ENCODE data around the gene IRF3. TPM values are rescaled to one million over a fixed set of nuclear protein-coding genes. Genes with fewer than 3 reads are reported as not detected.

The IRF3 gene
- total RNA-seq, 1 donor from 2014 or later = 46.9 TPM

- DNase-seq (ENCODE audit: extremely low read depth, low read depth, low spot score) = no peak
Measured at GRCh38 chr19:49687566-49688316, 22.1 kb upstream of the IRF3 start.

DNA sequence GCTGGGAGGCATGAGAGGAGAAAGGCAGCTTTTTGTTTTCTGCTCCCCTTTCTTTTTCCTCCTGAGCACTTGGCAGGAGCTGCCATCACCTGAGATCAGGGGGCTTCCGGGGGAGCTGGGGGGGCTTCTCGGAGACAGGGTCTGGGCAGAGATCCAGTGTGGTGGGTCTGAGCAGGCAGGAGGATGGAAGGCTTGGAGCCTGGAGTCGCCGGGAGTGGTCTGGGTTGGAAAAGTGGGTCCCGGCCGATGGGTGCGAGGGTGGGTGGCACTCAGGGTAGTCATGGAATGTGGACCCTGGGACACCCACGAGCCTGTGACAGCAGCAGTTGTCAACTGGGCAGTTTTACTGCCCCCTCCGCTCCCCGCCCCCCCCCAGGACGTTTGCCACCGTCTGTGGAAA is 21.5 kb upstream of the IRF3 start:
- no peak for DNase-seq (ENCODE audit: extremely low read depth, low read depth, low spot score)

DNA sequence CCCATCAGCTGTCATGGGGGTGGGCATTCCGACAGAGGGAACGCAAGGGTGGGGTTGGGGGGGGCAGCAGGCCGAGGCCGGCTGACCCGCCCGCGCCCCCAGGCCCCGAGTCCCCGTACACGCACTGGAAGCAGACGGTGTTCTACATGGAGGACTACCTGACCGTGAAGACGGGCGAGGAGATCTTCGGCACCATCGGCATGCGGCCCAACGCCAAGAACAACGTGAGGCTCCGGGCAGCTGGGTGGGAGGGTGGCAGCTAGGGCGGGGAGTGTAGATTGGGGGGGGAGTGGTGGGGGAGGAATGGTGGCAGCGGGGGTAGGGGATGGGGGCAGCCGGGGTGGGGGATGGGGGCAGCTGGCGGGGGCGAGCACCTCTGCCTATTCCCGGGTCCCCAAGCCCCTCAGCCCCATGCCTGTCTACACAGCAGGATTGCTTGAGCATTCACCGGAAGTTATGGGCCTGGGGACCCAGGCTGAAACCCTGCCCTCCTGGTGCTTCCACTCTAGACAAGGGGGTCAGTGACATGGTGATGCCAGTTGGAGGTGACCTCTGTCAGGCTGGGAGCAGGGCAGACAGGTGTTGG is 20.9 kb upstream of the IRF3 start:
- DNase-seq (ENCODE audit: extremely low read depth, low read depth, low spot score) = no peak

DNA sequence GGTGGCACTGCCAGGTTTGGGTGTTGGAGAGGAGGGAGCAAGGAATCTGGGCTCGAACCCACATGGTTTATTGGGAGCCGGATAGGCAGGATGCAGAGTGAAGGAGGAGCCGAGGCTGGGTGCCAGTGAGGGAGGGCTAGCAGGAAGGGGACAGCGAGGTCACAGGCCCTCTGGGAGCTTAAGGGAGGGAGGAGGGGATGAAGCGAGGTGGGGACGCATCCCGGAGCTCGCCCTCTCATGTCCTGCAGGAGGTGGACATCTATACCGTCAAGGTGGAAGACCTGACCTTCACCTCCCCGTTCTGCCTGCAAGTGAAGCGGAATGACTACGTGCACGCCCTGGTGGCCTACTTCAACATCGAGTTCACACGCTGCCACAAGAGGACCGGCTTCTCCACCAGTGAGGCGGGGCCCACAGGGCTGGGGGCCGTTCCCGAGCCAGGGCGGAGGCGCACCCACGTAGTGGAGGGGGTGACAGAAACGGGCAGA is 20.2 kb upstream of the IRF3 start:
- no peak for DNase-seq (ENCODE audit: extremely low read depth, low read depth, low spot score)

DNA sequence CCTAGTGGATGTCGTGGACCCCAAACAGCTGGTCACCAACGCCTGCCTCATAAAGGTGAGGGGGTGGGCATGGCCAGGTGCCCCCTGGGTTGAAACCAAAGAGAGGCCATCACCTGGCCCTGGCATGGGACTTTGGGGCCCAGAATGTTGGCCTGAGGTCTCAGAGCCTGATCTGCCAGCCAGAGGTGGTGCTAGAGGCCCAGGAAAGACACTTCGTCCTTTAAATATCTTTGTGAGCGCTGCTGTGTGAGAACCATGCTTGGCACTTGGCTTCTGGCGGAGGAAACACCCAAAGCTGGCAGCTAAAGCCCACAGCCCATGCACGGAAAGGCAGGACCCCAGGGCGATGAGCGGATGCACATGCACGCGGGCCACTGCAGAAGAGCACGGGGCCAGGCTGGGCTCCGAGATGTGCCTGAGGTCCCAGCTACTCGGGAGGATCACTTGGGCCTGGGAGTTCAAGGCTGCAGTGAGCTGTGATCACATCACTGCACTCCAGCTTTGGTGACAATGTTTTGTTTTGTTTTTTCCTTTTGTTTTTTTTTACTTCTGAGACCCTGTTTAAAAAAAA is 19.4 kb upstream of the IRF3 start:
- DNase-seq (ENCODE audit: extremely low read depth, low read depth, low spot score) = no peak

DNA sequence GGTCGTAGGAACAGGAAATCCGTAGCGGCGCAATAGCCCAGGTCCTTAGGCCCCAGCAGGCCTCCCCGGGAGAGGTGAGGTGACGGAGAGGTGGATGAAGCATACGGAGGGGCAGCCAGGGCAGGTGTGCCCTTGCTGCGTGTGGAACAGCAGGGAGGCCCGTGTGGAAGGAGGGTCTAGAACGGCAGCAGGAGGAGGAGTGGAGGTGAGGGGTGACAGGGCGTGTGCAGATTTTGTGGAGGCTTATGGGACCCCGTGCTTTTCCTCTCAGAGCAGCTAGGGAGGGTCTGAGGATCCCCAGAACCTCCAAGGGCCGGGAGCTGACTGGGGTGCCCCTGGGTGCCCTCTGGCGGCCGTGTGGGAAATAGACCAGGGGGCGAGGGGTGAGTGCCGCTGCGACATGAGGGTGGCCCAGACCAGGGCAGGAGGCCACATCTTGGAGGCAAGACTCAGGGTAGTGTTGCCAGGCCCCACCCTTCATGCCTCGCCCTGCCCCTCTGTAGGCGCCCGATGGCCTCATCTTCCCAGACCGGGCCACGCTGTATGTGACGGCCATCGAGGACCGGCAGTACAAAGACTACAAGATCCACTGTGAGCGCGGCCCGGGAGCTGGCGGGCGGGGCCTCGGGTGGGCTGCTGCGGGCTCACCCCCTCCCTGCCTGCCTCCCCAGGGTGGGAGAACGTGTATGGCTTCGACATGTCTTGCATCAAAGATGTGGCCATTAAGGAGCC is 18.8 kb upstream of the IRF3 start:
- no peak for DNase-seq (ENCODE audit: extremely low read depth, low read depth, low spot score)

DNA sequence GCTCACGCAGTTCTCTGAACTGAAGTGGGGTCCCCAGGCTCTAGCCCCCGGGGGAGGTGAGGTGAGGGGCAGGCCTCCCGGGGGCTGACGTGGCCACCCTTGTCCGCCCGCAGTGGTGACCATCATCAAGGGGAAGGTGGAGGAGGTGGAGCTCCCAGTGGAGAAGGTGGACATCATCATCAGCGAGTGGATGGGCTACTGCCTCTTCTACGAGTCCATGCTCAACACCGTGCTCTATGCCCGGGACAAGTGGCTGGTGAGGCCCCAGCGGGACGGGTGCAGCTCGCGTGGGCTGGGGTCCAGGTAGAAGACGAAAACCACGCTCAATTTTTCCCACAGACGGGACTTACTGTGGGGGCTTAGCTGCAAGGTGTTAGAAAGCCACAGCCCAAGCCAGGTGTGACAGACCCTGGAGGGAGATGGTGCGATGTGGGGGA is 18.2 kb upstream of the IRF3 start:
- DNase-seq (ENCODE audit: extremely low read depth, low read depth, low spot score) = no peak

- no peak for DNase-seq (ENCODE audit: extremely low read depth, low read depth, low spot score)
Measured at GRCh38 chr19:49682274-49682673, 16.6 kb upstream of the IRF3 start.

DNA sequence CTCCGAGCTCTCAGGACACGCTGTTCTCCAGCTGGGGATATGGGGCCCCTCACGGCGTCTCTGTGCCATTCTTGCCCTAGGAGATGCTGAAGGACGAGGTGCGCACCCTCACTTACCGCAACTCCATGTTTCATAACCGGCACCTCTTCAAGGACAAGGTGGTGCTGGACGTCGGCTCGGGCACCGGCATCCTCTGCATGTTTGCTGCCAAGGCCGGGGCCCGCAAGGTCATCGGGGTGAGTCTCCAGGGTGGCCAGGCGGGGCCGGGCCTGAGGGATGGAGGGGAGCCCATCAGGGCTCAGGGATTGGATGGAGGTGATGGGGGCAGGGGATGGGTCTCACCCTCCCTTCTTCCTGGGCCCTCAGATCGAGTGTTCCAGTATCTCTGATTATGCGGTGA is 16.2 kb upstream of the IRF3 start:
- DNase-seq (ENCODE audit: extremely low read depth, low read depth, low spot score) = no peak

- no peak for DNase-seq (ENCODE audit: extremely low read depth, low read depth, low spot score)
Measured at GRCh38 chr19:49680421-49681351, 15.0 kb upstream of the IRF3 start.

DNA sequence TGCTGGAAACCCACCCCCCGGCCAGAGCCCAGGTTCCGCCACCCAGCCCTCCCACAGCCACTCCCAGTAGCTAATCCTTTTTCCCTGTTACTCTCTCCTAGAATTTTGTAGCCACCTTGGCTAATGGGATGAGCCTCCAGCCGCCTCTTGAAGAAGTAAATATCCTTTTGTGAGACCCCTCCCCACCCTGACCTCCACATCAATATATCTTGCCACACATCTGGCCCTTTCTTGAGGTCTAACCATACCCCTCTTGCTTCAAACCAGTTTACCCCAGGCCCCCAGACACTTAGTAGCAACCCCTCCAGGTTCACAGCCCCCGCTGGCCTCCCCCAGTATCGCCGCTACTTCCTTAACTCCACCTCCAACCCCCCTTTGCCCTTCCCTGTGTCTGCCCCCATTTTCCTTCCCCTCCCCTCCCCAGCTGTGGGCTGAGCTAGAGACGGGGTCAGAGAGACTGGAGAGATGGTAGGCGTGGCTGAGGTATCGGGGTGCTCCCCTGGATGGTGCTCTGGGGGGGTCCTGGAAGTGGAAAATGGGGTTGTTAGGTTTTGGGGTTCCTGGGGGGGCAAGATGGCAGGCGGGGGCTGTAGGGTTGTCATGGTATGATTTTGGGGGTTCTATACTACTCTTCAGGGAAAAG is 14.2 kb upstream of the IRF3 start:
- DNase-seq (ENCODE audit: extremely low read depth, low read depth, low spot score) = no peak

DNA sequence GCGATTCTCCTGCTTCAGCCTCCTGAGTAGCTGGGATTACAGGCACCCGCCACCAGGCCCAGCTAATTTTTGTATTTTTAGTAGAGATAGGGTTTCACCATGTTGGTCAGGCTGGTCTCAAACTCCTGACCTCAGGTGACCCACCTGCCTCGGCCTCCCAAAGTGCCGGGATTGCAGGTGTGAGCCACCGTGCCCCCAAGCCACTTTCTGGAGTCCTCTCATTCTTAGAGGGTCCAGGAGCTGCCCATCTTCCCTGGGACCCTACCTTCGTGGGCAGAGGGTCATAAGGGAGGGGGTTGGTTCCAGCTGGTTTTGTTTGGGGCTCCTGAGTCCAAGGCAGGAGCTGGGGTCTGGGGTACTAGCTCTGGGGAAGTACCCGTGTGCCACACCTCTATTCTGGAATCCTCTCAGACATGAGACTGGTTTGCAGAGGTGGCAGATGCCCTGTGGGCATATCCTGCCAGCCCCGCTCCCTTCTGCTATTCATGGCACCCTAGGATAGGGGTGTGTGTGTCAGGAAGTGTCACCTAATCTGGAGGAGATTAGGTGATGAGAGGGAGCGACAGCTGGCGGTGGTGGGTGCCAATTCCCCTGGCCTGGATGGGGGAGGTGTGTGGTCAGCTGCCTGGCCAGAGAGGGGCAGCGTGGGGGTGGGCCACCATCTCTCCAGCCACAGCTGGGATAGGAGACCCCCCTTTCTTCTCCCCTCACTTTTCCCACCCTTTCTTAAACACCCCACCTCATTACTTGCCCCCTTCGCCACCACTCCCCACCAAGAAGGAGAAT is 13.5 kb upstream of the IRF3 start:
- no peak for DNase-seq (ENCODE audit: extremely low read depth, low read depth, low spot score)

- DNase-seq (ENCODE audit: extremely low read depth, low read depth, low spot score) = no peak
Measured at GRCh38 chr19:49677901-49678674, 12.4 kb upstream of the IRF3 start.

DNA sequence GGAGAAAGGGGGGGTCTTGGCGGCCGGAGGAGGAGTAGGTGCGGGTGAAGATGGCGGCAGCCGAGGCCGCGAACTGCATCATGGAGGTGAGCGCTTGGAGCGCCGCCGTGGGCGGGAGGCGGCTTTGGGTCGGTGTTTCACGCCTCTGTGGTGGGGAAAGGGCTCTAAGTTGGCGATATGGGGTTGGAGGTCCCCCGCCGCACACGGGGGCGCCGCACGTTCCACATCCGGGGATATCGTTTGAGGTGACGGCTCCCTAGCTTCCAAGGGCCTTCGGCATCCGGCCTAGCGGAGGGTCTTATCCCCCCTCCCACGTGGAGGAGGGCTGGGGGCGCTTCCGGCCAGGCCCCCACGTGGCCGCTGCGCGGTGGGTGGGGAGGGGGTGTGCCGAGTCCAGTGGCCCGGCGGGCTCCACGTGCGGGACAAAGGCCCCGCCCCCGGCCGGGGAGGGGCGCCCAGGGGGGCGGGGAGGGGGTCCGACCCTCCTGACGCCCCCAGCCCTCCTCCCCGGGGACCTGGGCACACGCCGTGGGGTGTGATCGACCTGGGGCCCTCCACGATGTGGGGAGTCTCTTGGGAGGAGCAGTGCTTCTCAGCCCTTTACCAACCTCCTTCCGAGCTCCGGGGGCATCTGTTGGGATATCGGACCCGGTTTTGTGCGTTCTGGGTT is 11.7 kb upstream of the IRF3 start, which contains the start of gene PRMT1:
Gene PRMT1, plus strand, starts transcription at position 41 of the 670 bp plus-strand sequence. Its CDS starts 10 bp downstream, at position 51.
- DNase-seq (ENCODE audit: extremely low read depth, low read depth, low spot score) = no peak

- DNase-seq (ENCODE audit: extremely low read depth, low read depth, low spot score) = peak; percentile 99
Measured at GRCh38 chr19:49676784-49677230, 11.2 kb upstream of the IRF3 start.

- DNase-seq (ENCODE audit: extremely low read depth, low read depth, low spot score) = peak; percentile 95
Measured at GRCh38 chr19:49676136-49676783, 10.6 kb upstream of the IRF3 start.

Measured in glomerular endothelial cell (primary cell).